Gastrocnemius medialis (tissue), 4 donors: ENCODE results near the gene FBXO33. TPM values are rescaled to one million over a fixed set of nuclear protein-coding genes. Genes with fewer than 3 reads are reported as not detected.

ENCODE experiments used
- ATAC-seq, 2 donors: fragments of 150-250 bp; one replicate each; pipeline ENCODE4 v1.9.1; 2016
- DNase-seq, 2 donors: peaks; one replicate each; pipeline ENCODE4 v3.0.0-alpha.2; 2019
- H3K27ac ChIP-seq, 4 donors: fragments of 200-600 bp; sonication (generic); 1 replicate in 1 of 4; 2 replicates in 3 of 4; pipeline ENCODE4 v1.5.1; 2016 to 2018; ENCODE audit warnings: mild to moderate bottlenecking in 2 of 4, moderate library complexity in 1 of 4
- H3K27me3 ChIP-seq, 3 donors: fragments of 200-600 bp; sonication (generic) in 2 of 3; 1 replicate in 1 of 3; 2 replicates in 2 of 3; pipeline versions ENCODE4 v1.5.1 to v1.6.0; 2016 to 2019; ENCODE audit warnings: mild to moderate bottlenecking in 1 of 3, moderate library complexity in 1 of 3
- H3K36me3 ChIP-seq, 2 donors: fragments of 200-600 bp; sonication (generic) in 1 of 2; one replicate each; pipeline ENCODE4 v1.5.1; 2017 to 2018
- H3K4me1 ChIP-seq, 2 donors: fragments of 200-600 bp; sonication (generic) in 1 of 2; one replicate each; pipeline ENCODE4 v1.5.1; 2016 to 2017; ENCODE audit warnings: mild to moderate bottlenecking in 2 of 2
- H3K4me3 ChIP-seq, 4 donors: fragments of 200-600 bp; sonication (generic) in 3 of 4; 1 replicate in 1 of 4; 2 replicates in 3 of 4; pipeline ENCODE4 v1.5.1; 2016 to 2019; ENCODE audit warnings: mild to moderate bottlenecking in 2 of 4
- H3K9me3 ChIP-seq, 3 donors: fragments of 200-600 bp; sonication (generic) in 2 of 3; 1 replicate in 1 of 3; 2 replicates in 2 of 3; pipeline ENCODE4 v1.5.1; 2016 to 2019
- POLR2A ChIP-seq, 2 donors: fragments of 450-650 bp; IDR thresholded peaks; one replicate each; pipeline ENCODE4 v1.6.1; 2017; ENCODE audit warnings: antibody characterized with exemption in 2 of 2, mild to moderate bottlenecking in 2 of 2, moderate library complexity in 2 of 2
- in situ Hi-C, 4 donors: fragments of 200-750 bp; cut with MboI; loops; one replicate each; pipeline versions ENCODE4 v1.15.0 to v1.8.0; 2017; ENCODE audit warnings: low sequenced_read_pairs in 4 of 4
- intact Hi-C: fragments of 100-400 bp; cut with DNase I; formaldehyde crosslinking; loops from one replicate; pipeline ENCODE4 v1.15.1; 2023; ENCODE audit warnings: low total_unique reads
- total RNA-seq, 4 donors: library from RNA; depleted of rRNA; stranded (reverse); fragments of >200 nt; gene quantifications; one replicate each; pipeline versions ENCODE4 v1.1.0 to v1.2.3, GENCODE V29; 2016
- TF ChIP-seq, protein P1 (sequence below), 5 experiments: fragments of 450-650 bp in 3 of 5; fragments of 200-600 bp in 2 of 5; sonication (generic) in 2 of 5; IDR thresholded peaks in 4 of 5; conservative IDR thresholded peaks in 1 of 5; 1 replicate in 4 of 5; 2 replicates in 1 of 5; pipeline ENCODE4 v1.5.1; 2016 to 2019; ENCODE audit warnings: antibody characterized with exemption in 5 of 5, mild to moderate bottlenecking in 3 of 5, moderate library complexity in 3 of 5

Gene FBXO33
- total RNA-seq, 4 donors from 2014 or later = 5.3 to 8.0 (median 5.9) TPM

DNA sequence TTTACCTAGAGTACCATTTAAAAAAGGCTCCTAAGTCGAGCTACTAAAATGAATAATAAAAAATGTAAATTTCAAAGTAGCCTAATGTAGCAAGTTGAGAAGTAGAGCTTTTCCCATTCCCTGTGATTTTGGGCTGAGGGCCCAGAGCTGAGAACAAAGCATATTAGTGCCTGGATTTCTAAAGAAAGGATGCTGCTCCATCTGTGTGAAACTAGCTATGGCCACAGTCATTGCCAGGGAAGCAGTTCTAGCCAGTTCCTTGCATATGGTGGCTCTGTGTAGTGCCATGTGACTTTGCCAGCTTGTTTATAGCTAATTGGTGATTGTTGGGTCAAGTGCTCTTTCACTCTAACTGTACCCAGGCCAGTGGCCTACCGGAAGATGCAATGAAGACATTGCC lies 20.4 kb upstream of the FBXO33 start:
- ATAC-seq (no peak), DNase-seq (no peak)
- TF ChIP-seq, protein P1, sequence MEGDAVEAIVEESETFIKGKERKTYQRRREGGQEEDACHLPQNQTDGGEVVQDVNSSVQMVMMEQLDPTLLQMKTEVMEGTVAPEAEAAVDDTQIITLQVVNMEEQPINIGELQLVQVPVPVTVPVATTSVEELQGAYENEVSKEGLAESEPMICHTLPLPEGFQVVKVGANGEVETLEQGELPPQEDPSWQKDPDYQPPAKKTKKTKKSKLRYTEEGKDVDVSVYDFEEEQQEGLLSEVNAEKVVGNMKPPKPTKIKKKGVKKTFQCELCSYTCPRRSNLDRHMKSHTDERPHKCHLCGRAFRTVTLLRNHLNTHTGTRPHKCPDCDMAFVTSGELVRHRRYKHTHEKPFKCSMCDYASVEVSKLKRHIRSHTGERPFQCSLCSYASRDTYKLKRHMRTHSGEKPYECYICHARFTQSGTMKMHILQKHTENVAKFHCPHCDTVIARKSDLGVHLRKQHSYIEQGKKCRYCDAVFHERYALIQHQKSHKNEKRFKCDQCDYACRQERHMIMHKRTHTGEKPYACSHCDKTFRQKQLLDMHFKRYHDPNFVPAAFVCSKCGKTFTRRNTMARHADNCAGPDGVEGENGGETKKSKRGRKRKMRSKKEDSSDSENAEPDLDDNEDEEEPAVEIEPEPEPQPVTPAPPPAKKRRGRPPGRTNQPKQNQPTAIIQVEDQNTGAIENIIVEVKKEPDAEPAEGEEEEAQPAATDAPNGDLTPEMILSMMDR (IDR thresholded peaks at IDR 0.05 in 4 of 5, conservative IDR thresholded peaks at IDR 0.05 in 1 of 5) = no peak
- no peak for TF ChIP-seq POLR2A (IDR thresholded peaks at IDR 0.05)
- no peak overlapping the region for H3K4me3 ChIP-seq
- H3K27me3 ChIP-seq = no peaks in the 10 kb centered on the region
- no peaks in the 10 kb centered on the region for H3K4me1 ChIP-seq
- in situ Hi-C loops = no loop called here
- H3K27ac ChIP-seq = no peak overlapping the region
- H3K9me3 ChIP-seq = no peaks in the 10 kb centered on the region
- intact Hi-C loops = no loop called here
- no peaks in the 10 kb centered on the region for H3K36me3 ChIP-seq

DNA sequence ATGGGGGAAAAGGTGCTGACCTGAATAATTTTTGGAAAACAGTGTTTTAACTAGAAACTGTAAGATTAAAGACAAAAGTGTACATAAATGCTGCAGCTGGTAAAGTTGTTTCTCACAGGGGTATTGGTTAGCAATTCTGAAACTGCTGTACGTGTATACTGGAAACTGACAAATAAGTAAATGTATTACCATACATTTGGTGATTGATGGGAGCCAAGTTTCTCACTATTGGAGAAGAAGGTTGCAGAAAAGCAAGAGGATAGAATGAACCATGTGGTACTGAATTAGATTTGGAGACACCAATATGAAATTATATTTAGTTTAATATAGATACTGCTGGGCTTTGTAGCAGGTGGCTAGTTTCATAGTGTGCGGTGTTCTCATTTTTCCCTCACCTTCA lies 19.6 kb upstream of the FBXO33 start:
- Histone ChIP-seq H3K4me1 (no peaks in the 10 kb centered on the region), H3K36me3 (no peaks in the 10 kb centered on the region), H3K9me3 (no peaks in the 10 kb centered on the region), H3K4me3 (no peak overlapping the region), H3K27me3 (no peaks in the 10 kb centered on the region), H3K27ac (no peak overlapping the region)
- DNase-seq (no peak), ATAC-seq (no peak)
- intact Hi-C loops = no loop called here
- in situ Hi-C loops = no loop called here
- no peak for TF ChIP-seq POLR2A (IDR thresholded peaks at IDR 0.05)

DNA sequence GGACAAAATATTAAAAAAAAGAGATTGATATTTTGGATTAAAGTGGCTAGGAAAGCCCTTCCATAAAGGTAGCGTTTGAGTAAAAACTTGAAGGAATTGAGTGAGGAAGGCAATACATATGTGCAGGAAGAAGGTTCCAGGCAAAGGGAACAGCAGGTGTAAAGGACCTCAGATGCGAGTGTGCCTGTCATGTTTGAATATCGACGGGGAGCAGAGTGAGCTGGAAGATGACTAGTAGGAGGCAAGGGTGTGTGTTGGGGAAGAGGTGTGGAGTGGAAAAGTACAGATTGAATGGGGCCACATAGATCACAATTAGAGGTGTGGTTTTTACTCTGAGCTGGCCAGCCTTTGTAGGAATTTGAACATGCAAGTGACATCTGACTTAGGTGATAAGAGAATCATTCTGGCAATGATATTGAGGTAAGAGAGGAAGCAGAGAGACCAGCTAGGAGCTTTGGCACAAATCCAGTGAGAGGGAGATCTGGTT lies 15.0 kb upstream of the FBXO33 start:
- Histone ChIP-seq H3K4me1 (no peaks in the 10 kb centered on the region), H3K4me3 (no peak overlapping the region), H3K9me3 (no peaks in the 10 kb centered on the region), H3K27ac (no peak overlapping the region), H3K36me3 (no peaks in the 10 kb centered on the region), H3K27me3 (no peaks in the 10 kb centered on the region)
- no peak for TF ChIP-seq POLR2A (IDR thresholded peaks at IDR 0.05)
- TF ChIP-seq, protein P1 (IDR thresholded peaks at IDR 0.05 in 4 of 5, conservative IDR thresholded peaks at IDR 0.05 in 1 of 5) = no peak
- intact Hi-C loops = no loop called here
- in situ Hi-C loops = loop anchor here in 1 of 4 donors (25.0 kb wide), 1 partner anchor 185 kb away; no protein-coding TSS in a partner anchor
- DNase-seq = no peak
- no peak for ATAC-seq

DNA sequence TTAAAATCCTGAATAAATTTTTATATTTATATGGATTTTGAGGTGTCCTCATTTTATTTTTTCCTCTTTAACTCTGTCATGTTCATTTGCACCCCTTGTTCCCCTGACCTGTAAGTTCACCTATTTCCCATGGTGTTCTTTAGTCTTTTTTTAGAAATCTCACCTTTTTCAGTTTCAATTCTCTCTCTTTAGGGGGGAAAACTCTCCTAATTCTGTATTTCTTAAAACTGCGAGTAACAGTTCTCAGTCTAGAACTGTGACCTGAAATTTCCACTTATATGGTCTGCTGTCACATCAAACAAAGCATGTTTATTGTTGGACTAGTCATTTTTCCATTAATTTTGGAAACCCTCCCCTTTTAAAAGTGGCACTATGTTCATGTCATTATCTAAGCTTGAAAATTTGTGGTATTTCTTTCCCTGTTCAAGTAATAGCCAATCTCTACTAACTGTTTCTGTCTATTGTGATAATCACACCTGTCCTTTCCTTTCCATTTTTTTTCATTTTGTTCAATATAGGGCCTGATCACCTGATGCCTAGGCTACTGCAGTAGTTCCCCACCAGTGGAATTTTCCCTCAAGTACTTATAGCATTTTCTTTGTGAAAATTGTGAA lies 14.0 kb upstream of the FBXO33 start:
- Histone ChIP-seq H3K27ac (no peak overlapping the region), H3K4me3 (no peak overlapping the region), H3K4me1 (no peaks in the 10 kb centered on the region), H3K9me3 (no peaks in the 10 kb centered on the region), H3K36me3 (no peaks in the 10 kb centered on the region), H3K27me3 (no peaks in the 10 kb centered on the region)
- ATAC-seq = no peak
- TF ChIP-seq, protein P1 (IDR thresholded peaks at IDR 0.05 in 4 of 5, conservative IDR thresholded peaks at IDR 0.05 in 1 of 5) = no peak
- TF ChIP-seq POLR2A (IDR thresholded peaks at IDR 0.05) = no peak
- intact Hi-C loops = no loop called here
- in situ Hi-C loops = loop anchor here in 1 of 4 donors (25.0 kb wide), 1 partner anchor 184 kb away; no protein-coding TSS in a partner anchor
- DNase-seq = no peak

DNA sequence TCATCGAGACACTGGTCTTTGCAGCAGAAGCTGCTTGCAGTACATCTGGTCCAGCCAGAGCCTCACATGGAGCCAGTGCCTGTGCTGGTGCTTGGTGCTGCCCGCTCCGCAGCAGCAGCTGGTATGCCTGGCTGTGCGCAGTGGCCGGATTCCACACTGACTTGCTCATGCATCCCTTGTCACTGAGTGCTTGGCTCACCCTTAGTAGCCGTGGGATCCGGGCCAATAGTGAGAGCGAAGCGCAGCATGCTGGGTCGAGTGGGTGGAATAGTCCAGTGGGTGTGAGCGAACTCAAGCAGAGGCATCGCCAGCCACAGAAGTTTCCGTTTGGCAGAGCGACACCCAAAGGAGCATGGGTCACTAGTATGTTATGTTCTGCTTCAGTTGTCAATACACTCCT lies 10.1 kb upstream of the FBXO33 start:
- no peaks in the 10 kb centered on the region for H3K4me1 ChIP-seq
- no peaks in the 10 kb centered on the region for H3K27me3 ChIP-seq
- peak; percentile 78 to 92 for ATAC-seq
- intact Hi-C loops (no loop called here), in situ Hi-C loops (loop anchor here in 1 of 4 donors (25.0 kb wide), 1 partner anchor 180 kb away; no protein-coding TSS in a partner anchor)
- H3K4me3 ChIP-seq = no peak overlapping the region
- H3K9me3 ChIP-seq = no peaks in the 10 kb centered on the region
- no peaks in the 10 kb centered on the region for H3K36me3 ChIP-seq
- DNase-seq = peak; percentile 5 to 70
- H3K27ac ChIP-seq = no peak overlapping the region
- TF ChIP-seq, protein P1 (IDR thresholded peaks at IDR 0.05 in 4 of 5, conservative IDR thresholded peaks at IDR 0.05 in 1 of 5) = no peak
- TF ChIP-seq POLR2A (IDR thresholded peaks at IDR 0.05) = no peak
